ENCODE measurements around the gene SCNN1A.

GRCh38 chr12:6319446-6319845, 55.9 kb downstream of the SCNN1A start:
- TF ChIP-seq CTCF (IDR thresholded peaks at IDR 0.05) (no peak), EZH2phosphoT487 (IDR thresholded peaks at IDR 0.05) (no peak)
